ENCODE results near the gene NFATC2IP.
A peak's percentile ranks its signal among the peaks of the same experiment; 100 is the strongest.
"Not testable (repeated sequence)": the region's sequence is repeated elsewhere in the genome, so short reads cannot be mapped to it uniquely, and the experiment has no call there.

Gene NFATC2IP

DNA sequence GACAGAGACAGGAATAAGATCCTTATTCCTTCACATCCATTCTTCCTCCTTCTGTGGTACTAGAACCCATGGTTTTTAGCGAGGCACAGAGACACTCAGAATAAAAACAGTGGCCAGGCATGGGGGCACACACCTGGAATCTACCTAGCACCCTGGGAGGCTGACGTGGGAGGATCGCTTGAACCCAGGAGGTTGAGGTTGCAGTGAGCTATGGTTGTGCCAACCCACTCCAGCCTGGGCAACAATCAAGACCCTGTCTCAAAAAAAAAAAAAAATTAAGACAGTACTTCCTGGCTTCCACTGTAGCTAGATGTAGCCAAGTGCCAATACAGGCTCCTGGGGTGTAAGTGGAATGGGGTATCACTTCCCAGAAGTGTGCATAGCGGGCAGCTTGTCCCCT lies 16.4 kb downstream of the NFATC2IP start:
- no peak overlapping the region for H3K4me3 ChIP-seq (ENCODE audit: control insufficient read depth, low read depth, low read length)
- TF ChIP-seq, protein P1, sequence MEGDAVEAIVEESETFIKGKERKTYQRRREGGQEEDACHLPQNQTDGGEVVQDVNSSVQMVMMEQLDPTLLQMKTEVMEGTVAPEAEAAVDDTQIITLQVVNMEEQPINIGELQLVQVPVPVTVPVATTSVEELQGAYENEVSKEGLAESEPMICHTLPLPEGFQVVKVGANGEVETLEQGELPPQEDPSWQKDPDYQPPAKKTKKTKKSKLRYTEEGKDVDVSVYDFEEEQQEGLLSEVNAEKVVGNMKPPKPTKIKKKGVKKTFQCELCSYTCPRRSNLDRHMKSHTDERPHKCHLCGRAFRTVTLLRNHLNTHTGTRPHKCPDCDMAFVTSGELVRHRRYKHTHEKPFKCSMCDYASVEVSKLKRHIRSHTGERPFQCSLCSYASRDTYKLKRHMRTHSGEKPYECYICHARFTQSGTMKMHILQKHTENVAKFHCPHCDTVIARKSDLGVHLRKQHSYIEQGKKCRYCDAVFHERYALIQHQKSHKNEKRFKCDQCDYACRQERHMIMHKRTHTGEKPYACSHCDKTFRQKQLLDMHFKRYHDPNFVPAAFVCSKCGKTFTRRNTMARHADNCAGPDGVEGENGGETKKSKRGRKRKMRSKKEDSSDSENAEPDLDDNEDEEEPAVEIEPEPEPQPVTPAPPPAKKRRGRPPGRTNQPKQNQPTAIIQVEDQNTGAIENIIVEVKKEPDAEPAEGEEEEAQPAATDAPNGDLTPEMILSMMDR (conservative IDR thresholded peaks at IDR 0.05; ENCODE audit: control insufficient read depth, insufficient read depth, low read depth, low read length), result no peak
- no peak for DNase-seq (ENCODE audit: low read depth)

DNA sequence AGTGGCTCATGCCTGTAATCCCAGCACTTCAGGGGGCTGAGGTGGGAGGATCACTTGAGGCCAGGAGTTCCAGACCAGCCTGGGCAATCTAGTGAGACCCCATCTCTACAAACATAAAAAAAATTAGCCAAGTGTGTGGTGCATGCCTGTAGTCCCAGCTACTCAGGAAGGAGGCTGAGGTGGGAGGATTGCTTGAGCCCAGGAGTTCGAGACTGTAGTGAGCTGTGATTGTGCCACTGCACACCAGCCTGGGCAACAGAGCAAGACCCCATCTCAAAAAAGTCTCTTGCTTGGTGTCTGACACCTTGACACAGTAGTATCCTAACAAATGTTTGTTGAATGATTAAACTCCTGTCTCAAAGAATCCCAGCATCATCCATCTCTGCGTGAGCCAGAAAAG lies 19.0 kb downstream of the NFATC2IP start:
- not testable (repeated sequence) for H3K4me3 ChIP-seq (ENCODE audit: control insufficient read depth, low read depth, low read length); DNase-seq (ENCODE audit: low read depth)

DNA sequence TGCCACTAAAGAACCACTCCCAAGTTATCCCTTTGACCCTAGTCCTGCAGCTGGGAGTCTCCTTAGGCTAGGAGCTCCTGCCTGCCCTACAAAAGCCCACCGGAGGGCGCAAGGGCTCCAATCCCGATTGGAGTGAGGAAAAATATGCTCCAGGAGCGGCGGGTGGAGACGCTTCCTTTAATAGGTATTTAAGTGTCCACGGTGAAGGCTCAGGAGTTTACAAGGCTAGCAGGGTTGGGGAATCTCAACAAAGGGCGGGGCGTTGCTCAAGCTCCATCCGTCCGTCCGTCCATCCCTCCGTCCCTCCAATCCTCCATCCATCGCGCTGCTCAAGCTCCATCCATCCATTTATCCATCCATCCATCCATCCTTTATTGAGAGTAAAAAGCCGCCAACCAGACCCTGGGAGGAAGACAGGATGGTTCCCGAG lies 23.3 kb downstream of the NFATC2IP start:
- TF ChIP-seq, protein P1 (conservative IDR thresholded peaks at IDR 0.05; ENCODE audit: control insufficient read depth, insufficient read depth, low read depth, low read length), result peak; percentile 84
- peak; percentile 76 for DNase-seq (ENCODE audit: low read depth)
- peak overlapping the region; percentile 91 for H3K4me3 ChIP-seq (ENCODE audit: control insufficient read depth, low read depth, low read length)

DNA sequence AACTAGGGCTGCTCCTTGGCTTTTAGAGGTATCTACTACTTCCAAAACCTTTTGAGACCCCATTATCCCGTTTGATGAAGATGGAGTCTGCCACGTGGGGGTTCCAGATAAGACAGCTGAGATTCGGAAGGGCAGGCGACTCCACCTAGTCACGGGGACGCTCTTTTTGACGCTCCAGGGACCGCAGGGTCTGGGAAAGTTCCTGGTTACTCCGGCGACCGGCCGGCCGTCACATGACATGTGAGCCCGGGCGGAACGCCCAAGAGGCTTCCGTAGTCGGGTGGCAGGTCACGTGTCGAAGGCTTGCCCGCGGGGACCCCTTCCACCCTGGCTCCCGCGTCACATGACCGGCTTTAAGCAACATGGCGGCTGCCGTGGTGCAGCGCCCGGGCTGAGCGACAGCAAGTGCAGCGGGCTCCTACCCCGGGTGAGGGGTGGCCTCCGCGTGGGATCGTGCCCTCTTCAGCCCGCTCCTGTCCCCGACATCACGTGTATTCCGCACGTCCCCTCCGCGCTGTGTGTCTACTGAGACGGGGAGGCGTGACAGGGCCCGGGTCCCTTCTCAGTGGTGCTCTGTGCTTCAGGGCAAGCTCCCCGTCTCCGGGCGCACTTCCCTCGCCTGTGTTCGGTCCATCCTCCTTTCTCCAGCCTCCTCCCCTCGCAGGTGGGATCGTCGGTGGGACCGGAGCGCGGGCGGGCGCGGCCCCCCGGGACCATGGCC lies 23.9 kb downstream of the NFATC2IP start, which contains the start of gene SPNS1:
Gene SPNS1, plus strand, starts transcription at position 342 of the 721 bp plus-strand sequence. Its CDS starts 374 bp downstream, at position 716.
- TF ChIP-seq, protein P1 (conservative IDR thresholded peaks at IDR 0.05; ENCODE audit: control insufficient read depth, insufficient read depth, low read depth, low read length), result no peak
- DNase-seq (ENCODE audit: low read depth), result peak; percentile 96
- H3K4me3 ChIP-seq (ENCODE audit: control insufficient read depth, low read depth, low read length), result peak within 1 kb of the TSS; percentile 91

DNA sequence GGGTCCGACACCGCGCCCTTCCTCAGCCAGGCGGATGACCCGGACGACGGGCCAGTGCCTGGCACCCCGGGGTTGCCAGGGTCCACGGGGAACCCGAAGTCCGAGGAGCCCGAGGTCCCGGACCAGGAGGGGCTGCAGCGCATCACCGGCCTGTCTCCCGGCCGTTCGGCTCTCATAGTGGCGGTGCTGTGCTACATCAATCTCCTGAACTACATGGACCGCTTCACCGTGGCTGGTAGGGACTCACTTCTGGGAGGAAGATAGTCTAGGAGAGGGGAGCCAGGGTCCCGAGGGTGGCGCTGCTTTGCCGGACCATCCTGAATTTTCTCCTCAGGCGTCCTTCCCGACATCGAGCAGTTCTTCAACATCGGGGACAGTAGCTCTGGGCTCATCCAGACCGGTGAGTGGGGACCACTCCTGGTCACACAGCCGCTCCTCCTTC lies 24.4 kb downstream of the NFATC2IP start:
- DNase-seq (ENCODE audit: low read depth), result no peak
- peak overlapping the region; percentile 91 for H3K4me3 ChIP-seq (ENCODE audit: control insufficient read depth, low read depth, low read length)
- TF ChIP-seq, protein P1 (conservative IDR thresholded peaks at IDR 0.05; ENCODE audit: control insufficient read depth, insufficient read depth, low read depth, low read length), result no peak

DNA sequence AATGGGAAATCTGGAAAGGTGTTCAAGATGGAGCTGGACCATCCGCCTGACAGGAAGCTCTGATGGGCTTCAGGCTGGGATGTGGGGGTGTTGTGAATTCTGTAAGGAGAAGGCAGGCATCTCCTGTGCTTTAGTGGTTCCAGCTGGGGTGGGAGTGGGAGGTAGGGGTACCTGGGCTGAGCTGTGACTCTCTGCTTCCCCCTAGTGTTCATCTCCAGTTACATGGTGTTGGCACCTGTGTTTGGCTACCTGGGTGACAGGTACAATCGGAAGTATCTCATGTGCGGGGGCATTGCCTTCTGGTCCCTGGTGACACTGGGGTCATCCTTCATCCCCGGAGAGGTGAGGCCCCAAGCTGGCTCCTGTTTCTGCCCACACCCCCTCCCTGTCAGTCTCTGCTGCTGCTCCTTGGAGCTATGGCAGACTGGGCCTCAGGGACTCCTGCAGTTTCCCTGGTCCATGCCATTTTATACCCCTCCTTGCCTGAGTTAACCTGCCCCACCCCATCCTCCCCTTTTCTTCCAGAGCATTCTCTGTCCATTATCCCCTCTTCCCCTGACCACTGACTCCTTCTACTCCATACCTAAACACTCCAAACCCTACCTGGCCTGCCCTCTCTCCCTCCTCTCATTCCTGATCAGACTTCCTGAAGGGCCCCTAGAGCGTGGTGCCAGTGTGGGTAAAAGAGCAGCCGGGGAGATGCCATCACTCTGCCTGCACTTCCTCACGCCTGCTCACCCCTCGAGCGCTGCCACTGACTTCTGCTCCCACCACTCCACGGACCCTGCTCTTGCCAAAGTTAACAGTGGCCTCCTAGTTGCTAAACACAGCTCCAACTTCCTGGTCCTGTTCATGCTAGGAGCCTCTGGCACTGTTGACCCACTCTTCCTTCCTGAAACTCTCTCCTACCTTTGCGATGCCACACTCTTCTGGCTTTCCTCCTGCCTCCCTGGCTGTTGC lies 27.2 kb downstream of the NFATC2IP start:
- TF ChIP-seq, protein P1 (conservative IDR thresholded peaks at IDR 0.05; ENCODE audit: control insufficient read depth, insufficient read depth, low read depth, low read length), result peak; percentile 22
- no peak for DNase-seq (ENCODE audit: low read depth)
- no peak overlapping the region for H3K4me3 ChIP-seq (ENCODE audit: control insufficient read depth, low read depth, low read length)

DNA sequence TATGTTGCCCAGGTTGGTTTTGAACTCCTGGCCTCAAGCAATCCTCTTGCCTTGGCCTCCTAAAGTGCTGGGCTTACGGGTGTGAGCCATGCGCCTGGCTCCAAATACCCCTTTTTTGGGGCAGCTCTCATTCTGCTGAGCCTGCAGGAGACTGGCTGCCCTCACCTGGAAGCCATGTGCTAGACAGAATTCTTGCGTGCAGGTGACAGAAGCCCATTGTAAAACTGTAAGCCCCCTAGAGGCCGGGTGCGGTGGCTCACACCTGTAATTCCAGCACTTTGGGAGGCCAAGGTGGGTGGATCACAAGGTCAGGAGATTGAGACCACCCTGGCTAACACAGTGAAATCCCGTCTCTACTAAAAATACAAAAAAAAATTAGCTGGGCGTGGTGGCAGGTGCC lies 29.6 kb downstream of the NFATC2IP start:
- not testable (repeated sequence) for DNase-seq (ENCODE audit: low read depth); H3K4me3 ChIP-seq (ENCODE audit: control insufficient read depth, low read depth, low read length)
